ENCODE results near the gene KCND1.
A peak's percentile ranks its signal among the peaks of the same experiment; 100 is the strongest.

Gene KCND1

GRCh38 chrX:48972220-48973164, 848 bp upstream of the KCND1 start:
- TF ChIP-seq CTCF (IDR thresholded peaks at IDR 0.05): peak; percentile 59

GRCh38 chrX:48969471-48969870, 2.2 kb downstream of the KCND1 start:
- no peak for TF ChIP-seq CTCF (IDR thresholded peaks at IDR 0.05)

GRCh38 chrX:48968377-48968776, 3.3 kb downstream of the KCND1 start:
- no peak for TF ChIP-seq CTCF (IDR thresholded peaks at IDR 0.05)

DNA sequence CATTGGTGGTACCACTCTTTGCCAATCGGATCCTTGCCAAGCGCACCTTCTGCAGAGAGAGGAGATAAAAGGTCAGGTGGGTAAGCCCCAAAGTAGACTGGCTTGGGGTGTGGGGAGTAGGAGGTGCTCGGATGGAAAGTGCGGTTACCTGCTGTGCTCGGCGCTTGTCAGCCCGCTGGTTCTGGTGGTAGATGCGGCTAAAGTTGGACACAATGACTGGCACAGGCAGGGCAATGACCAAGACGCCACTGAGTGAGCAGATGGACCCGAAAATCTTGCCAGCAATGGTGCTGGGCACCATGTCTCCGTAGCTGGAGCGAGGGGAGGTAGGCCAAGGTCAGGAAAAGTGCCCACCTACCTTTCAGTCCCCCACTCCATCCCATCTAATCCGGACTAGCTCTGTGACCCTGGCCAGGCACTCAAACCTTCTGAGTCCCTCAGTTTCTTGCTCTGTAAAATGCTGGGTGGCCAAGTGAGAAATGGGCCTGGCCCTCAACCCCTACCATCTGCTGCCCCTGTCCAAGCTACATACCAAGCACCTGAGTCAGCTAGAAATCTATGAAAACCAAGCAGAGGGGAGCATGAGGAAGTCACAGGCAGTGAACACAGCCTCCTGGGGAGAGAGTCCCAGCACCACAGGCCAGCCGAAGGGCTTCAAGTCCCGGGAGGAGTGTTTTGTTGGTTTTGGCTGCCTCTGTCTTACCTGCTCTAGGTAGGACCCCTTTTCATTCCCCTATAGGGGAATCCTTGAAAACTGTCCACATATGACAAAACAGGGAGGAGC, 4.7 kb downstream of the KCND1 start:
- TF ChIP-seq CTCF (IDR thresholded peaks at IDR 0.05): no peak

- no peak for TF ChIP-seq CTCF (IDR thresholded peaks at IDR 0.05)
These were observed 5.7 kb downstream of the KCND1 start for GRCh38 chrX:48965959-48966358.

DNA sequence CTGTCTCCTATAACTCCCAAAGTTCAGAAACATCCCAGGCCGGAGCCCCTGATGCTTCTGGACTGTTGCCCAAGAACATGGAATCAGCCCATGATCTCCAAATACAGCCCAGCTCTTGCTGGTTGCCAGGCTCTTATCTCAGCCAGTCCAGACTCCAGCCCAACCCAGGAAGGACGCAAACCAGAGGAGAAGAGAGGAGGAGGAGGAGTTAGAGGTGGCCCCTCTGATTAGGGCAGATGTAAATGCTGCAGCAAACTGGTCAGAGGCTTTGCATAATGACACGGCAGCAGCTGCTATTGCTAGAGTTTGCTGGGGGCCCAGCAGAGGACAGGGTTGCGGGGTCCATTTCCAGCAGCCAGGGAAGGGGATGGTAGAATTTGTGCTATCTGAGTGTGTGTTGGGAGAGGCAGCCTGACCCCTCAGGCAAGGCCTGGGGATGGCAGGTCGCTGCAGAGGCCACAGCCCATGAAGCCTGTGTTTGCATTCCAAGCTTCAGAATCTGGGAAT, 10.0 kb downstream of the KCND1 start:
- TF ChIP-seq CTCF (IDR thresholded peaks at IDR 0.05): no peak

- no peak for TF ChIP-seq CTCF (IDR thresholded peaks at IDR 0.05)
These were observed 11.4 kb downstream of the KCND1 start for GRCh38 chrX:48960291-48960690.
